Measurements from ENCODE around the gene LUC7L2. TPM values are rescaled to one million over a fixed set of nuclear protein-coding genes. Genes with fewer than 3 reads are reported as not detected.
A peak's percentile ranks its signal among the peaks of the same experiment; 100 is the strongest.
"Not testable (repeated sequence)": the region's sequence is repeated elsewhere in the genome, so short reads cannot be mapped to it uniquely, and the experiment has no call there.

Gene LUC7L2
- polyA plus RNA-seq, 1 experiment: 45.7 TPM

DNA sequence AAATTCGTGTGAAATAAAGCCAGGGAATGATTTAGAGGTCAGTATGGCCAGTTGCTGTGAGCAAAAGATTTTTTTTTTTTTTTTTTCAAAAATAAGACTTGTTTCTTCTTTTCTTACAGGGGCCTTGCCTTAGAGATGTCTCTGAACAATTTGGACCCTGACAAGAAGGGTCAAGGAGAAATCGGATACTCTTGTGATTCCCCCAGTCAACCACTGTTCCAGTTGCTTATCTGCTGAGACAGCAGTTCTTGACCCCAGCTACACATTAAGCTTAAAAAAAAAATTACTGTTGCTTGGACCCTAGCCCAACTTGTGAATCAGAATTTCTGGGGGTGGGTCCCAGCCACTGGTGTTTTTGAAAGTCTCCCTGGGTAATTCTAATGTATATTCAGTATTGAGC is 30.6 kb upstream of the LUC7L2 start:
- CTCF ChIA-PET: interaction anchor here (1.2 kb wide), 1 partner anchor 11 kb away, joined by 5 read pairs; no protein-coding TSS in a partner anchor
- Histone ChIP-seq H3K4me3 (ENCODE audit: low read depth, low read length) (no peak overlapping the region), H3K27ac (ENCODE audit: low read depth, low read length) (no peak overlapping the region), H3K27me3 (ENCODE audit: control insufficient read depth, insufficient read depth, low read length) (no peaks in the 10 kb centered on the region), H3K9me3 (ENCODE audit: control insufficient read depth, insufficient read depth, low read length) (no peaks in the 10 kb centered on the region)
- DNase-seq (ENCODE audit: low read depth, low spot score): no peak
- TF ChIP-seq, protein P1, sequence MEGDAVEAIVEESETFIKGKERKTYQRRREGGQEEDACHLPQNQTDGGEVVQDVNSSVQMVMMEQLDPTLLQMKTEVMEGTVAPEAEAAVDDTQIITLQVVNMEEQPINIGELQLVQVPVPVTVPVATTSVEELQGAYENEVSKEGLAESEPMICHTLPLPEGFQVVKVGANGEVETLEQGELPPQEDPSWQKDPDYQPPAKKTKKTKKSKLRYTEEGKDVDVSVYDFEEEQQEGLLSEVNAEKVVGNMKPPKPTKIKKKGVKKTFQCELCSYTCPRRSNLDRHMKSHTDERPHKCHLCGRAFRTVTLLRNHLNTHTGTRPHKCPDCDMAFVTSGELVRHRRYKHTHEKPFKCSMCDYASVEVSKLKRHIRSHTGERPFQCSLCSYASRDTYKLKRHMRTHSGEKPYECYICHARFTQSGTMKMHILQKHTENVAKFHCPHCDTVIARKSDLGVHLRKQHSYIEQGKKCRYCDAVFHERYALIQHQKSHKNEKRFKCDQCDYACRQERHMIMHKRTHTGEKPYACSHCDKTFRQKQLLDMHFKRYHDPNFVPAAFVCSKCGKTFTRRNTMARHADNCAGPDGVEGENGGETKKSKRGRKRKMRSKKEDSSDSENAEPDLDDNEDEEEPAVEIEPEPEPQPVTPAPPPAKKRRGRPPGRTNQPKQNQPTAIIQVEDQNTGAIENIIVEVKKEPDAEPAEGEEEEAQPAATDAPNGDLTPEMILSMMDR (IDR thresholded peaks at IDR 0.05; ENCODE audit: low read depth, low read length): no peak
- POLR2A ChIA-PET: no interaction called here

- ChIA-PET CTCF (interaction anchor here (1.3 kb wide), 1 partner anchor 10 kb away, joined by 3 read pairs; no protein-coding TSS in a partner anchor), POLR2A (no interaction called here)
- Histone ChIP-seq H3K27ac (ENCODE audit: low read depth, low read length) (no peak overlapping the region), H3K27me3 (ENCODE audit: control insufficient read depth, insufficient read depth, low read length) (no peaks in the 10 kb centered on the region), H3K9me3 (ENCODE audit: control insufficient read depth, insufficient read depth, low read length) (no peaks in the 10 kb centered on the region), H3K4me3 (ENCODE audit: low read depth, low read length) (no peak overlapping the region)
- TF ChIP-seq, protein P1 (IDR thresholded peaks at IDR 0.05; ENCODE audit: low read depth, low read length): no peak
- no peak for DNase-seq (ENCODE audit: low read depth, low spot score)
Observed at GRCh38 chr7:139330333-139331030, 29.2 kb upstream of the LUC7L2 start.

DNA sequence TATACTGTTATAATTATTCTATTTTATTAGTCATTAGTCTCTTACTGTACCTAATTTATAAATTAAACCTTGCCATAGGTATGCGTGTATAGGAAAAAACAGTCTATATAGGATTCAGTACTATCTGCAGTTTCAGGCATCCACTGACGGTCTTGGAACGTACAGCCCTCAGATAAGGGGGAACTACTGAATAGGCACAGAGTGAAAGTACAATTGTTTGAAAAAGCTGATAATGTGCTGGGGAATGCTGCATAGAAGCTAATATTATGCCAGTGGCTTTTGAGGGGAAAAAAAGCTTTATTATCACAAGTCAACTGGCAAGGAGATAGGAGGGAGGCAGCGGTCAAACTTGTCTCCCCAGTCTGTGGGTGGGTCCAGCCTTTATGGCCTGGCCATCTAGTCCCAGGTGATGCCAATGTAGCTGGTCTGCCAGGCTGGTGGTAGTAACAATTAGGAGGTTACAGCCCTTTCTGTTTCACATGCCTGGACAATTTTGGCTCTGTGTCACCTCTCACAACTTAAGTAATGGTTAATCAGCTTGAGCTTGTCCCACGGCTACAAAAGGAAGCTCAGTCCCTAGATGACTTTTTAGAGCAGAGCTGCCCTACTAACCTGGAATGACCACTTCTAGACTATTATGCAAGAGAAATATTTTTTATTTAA is 26.9 kb upstream of the LUC7L2 start:
- POLR2A ChIA-PET: interaction anchor here (0.6 to 0.7 kb wide), 2 partner anchors 105 to 218 kb away, joined by 3 to 9 read pairs; no protein-coding TSS in a partner anchor
- CTCF ChIA-PET: no interaction called here
- Histone ChIP-seq H3K27me3 (ENCODE audit: control insufficient read depth, insufficient read depth, low read length) (no peaks in the 10 kb centered on the region), H3K9me3 (ENCODE audit: control insufficient read depth, insufficient read depth, low read length) (no peaks in the 10 kb centered on the region), H3K27ac (ENCODE audit: low read depth, low read length) (peak overlapping the region; percentile 21), H3K4me3 (ENCODE audit: low read depth, low read length) (no peak overlapping the region)
- TF ChIP-seq, protein P1 (IDR thresholded peaks at IDR 0.05; ENCODE audit: low read depth, low read length): no peak
- no peak for DNase-seq (ENCODE audit: low read depth, low spot score)

DNA sequence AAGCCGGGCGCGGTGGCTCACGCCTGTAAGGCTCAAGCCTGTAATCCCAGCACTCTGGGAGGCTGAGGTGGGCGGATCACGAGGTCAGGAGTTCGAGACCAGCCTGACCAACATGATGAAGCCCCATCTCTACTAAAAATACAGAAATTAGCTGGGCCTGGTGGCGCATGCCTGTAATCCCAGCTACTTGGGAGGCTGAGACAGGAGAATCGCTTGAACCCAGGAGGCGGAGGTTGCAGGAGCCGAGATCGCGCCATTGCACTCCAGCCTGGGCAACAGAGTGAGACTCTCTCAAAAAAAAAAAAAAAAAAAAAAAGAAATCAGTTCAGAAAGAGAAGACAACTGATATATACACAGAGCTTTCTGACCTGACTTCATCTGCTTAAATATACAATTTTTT is 26.3 kb upstream of the LUC7L2 start:
- CTCF ChIA-PET; H3K9me3 ChIP-seq (ENCODE audit: control insufficient read depth, insufficient read depth, low read length); H3K27me3 ChIP-seq (ENCODE audit: control insufficient read depth, insufficient read depth, low read length); H3K4me3 ChIP-seq (ENCODE audit: low read depth, low read length); DNase-seq (ENCODE audit: low read depth, low spot score); H3K27ac ChIP-seq (ENCODE audit: low read depth, low read length): not testable (repeated sequence)
- POLR2A ChIA-PET: interaction anchor here (0.7 kb wide), 1 partner anchor 219 kb away, joined by 9 read pairs; no protein-coding TSS in a partner anchor

DNA sequence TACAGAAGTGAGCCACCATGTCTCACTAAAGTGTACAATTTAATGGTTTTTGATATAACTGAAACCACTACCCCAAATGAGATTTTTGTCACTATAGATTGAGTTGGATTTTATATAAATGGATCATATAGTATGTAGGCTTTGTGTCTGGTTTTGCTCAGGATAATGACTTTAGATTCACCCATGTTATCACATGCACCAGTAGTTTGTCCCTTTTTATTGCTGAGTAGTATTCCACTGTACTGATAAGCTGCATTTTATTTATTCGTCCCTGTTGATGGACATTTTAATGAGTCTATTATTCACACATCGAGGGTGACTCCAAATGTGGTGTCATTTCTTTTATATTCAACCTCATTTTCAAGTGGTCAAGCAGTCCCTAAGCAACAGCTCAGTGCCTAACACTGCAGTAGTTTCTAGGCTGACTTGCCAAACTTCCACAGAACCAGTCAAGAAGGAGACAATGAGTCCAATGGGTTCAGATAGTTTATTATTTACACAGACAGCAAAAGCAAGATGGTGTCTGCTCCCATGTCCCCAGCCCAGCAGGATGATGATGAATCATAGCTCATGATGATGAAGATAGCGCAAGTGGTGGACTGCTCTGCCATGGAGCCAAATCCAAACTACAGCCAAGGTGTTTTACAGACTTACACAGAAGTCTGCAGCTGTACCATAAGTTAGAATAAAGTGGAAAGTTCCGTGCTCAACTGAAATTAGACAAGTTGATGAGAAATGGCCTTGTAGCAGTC is 25.1 kb upstream of the LUC7L2 start:
- H3K9me3 ChIP-seq (ENCODE audit: control insufficient read depth, insufficient read depth, low read length): no peaks in the 10 kb centered on the region
- no peak overlapping the region for H3K27ac ChIP-seq (ENCODE audit: low read depth, low read length)
- POLR2A ChIA-PET: no interaction called here
- DNase-seq (ENCODE audit: low read depth, low spot score): no peak
- no peak overlapping the region for H3K4me3 ChIP-seq (ENCODE audit: low read depth, low read length)
- TF ChIP-seq, protein P1 (IDR thresholded peaks at IDR 0.05; ENCODE audit: low read depth, low read length): no peak
- CTCF ChIA-PET: interaction anchor here (0.6 kb wide), 1 partner anchor 67 kb away, joined by 3 read pairs; no protein-coding TSS in a partner anchor
- H3K27me3 ChIP-seq (ENCODE audit: control insufficient read depth, insufficient read depth, low read length): no peaks in the 10 kb centered on the region
